HG02798 (cell line): ENCODE results near the gene ARHGAP22.
"Not testable (repeated sequence)": the region's sequence is repeated elsewhere in the genome, so short reads cannot be mapped to it uniquely, and the experiment has no call there.

ENCODE experiments used
- ATAC-seq: cut with Tn5 transposase; IDR thresholded peaks from one replicate; pipeline ENCODE4 v1.9.1; 2021; ENCODE audit warnings: mild to moderate bottlenecking; ENCODE audit not compliant: unreplicated experiment, poor library complexity

The ARHGAP22 gene

DNA sequence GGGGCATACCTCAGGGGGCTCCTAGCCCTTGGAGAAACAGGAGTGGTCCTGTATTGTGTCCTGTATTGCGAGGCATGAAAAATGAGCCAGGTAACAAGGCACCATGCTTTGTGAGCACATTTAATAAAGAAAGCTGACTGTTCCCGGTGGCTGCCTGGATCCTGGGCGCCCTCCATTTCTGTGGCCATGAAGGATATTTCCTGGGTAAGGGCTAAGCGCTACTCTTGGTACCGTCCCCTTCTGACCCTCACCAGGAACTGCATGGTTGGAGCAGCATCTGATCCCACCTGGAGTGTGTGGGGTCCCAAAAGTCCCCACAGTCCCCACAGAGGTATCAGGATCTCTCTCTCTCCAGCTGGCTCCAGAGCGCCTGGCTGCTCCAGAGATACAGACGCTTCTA, 158.9 kb downstream of the ARHGAP22 start:
- ATAC-seq: no peak

DNA sequence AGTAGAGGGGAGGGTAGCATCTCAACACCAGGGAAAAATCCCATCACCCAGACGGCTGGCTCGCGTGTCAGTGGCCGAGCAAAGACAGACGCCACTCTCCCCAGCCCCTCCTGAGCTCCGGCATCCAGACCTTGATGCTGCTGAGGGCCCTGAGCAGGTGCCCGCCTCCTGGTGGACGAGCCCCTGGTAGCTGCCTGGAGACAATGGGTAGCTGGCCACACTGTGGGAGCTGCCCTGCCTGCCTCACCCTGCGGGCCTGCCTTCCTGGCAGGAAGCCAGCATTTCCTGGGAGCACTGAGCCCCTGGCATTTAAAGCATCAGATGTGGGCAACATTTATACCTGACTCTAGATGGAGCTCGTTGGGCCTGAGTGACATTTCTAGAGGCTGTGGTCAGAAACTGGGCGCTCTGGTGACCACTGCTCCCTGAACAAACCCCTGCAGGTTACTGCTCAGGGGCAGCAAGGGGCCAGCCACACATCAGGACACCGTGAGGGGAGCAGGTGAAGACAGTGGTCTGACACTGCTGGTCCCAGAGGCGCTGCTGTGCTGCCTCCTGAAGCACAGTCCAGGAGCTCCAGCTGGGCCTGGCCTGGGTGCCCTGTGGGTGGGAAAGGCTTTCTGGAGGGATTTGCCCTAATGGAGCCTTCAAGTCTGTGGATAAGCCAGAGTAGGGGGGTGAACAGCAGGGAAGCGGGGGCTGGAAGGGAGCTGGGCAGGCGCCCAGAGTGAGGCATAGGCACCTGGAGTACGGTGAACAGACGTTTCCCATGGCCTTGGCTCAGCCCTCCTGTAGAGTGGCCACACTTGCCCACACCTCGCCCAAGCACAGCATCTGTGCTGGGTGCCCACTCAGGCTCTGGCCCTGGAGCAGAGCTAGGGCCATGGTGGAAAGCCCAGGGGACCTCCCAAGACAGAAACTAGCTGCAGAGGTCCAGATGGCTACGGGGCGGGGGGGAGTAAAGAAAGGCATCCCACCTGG, 159.7 kb downstream of the ARHGAP22 start:
- no peak for ATAC-seq

DNA sequence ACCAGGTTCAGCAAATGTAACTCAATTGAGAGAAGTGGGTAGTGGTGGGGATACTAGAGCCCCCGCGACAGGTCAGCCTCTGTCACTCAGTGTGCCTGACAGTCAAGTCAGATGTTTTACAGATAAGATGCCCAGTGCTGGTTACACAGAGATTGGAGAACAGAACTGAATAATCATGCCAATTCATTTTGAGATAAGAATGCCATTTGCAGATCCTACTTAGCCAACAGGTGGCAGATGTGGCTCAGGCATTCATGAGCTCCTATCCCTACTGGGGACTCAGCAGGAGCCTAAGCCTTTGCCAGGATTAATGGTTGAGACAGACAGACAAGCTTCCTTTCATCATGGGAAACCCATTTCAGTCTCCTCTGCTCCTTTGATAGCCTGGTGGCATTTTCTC, 160.6 kb downstream of the ARHGAP22 start:
- ATAC-seq: no peak

DNA sequence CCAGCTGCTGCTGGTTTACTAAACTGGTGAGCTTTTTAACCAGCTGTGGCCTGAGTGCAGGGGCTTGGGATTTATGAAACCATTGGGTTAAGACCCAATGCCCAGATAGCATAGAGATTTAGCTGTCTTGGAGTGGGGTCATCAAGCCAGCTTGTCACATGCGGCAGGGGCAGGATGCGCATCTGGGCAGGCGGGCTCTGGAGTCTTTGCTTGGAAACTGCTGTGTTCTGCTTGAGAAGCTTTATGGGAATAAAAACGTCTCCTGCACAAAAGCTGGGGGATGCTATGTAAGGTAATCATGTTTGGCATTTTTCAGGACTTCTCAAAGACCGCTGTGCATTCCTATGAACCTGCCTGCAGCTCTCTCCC, 162.1 kb downstream of the ARHGAP22 start:
- no peak for ATAC-seq

- no peak for ATAC-seq
Measured at GRCh38 chr10:48442090-48442808, 162.6 kb downstream of the ARHGAP22 start.

- no peak for ATAC-seq
Measured at GRCh38 chr10:48440771-48441170, 164.1 kb downstream of the ARHGAP22 start.

- no peak for ATAC-seq
Measured at GRCh38 chr10:48439581-48440041, 165.3 kb downstream of the ARHGAP22 start.

DNA sequence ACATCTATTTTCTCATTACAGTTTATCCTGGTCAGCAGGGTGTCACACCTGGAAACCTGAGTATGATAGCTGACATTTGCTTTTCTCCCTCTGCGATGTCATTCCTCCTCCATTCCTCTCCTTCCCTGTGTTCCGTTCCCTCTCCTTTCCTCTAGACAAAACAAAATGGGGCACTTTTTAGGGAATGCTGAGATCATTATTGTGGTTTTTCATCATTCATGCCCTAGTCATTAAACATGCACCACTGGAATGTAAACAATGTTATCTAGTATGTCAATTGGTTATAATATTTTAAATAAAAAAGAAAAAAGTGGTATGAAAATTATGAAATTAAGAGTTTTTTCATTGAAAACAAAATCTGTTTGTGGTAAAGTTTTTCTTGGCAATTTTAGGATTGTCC, 165.8 kb downstream of the ARHGAP22 start:
- no peak for ATAC-seq

- ATAC-seq: no peak
Measured at GRCh38 chr10:48437546-48437945, 167.3 kb downstream of the ARHGAP22 start.

GRCh38 chr10:48431871-48432270, 173.0 kb downstream of the ARHGAP22 start:
- ATAC-seq: no peak

GRCh38 chr10:48430402-48430993, 174.4 kb downstream of the ARHGAP22 start:
- no peak for ATAC-seq

DNA sequence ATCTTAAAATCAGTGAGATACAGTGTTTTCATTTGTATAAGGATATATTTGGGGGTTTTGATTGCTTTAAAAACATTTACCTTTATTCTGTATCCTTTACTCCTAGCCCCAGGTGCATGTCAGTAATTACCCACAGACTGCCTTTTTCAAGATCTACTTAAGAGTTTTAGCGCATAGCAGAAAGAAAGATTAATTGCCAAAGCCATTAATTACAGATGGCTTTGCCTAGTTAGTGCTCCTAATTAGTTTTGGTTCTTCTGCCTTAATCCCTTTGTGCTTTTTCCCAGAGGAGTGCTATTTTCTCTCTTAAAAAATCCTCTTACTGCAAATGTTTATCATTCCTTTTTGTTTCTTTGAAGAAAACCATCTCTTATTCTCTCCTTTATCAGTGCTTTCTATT, 175.6 kb downstream of the ARHGAP22 start:
- no peak for ATAC-seq

- ATAC-seq: no peak
Measured at GRCh38 chr10:48428896-48429295, 176.0 kb downstream of the ARHGAP22 start.

DNA sequence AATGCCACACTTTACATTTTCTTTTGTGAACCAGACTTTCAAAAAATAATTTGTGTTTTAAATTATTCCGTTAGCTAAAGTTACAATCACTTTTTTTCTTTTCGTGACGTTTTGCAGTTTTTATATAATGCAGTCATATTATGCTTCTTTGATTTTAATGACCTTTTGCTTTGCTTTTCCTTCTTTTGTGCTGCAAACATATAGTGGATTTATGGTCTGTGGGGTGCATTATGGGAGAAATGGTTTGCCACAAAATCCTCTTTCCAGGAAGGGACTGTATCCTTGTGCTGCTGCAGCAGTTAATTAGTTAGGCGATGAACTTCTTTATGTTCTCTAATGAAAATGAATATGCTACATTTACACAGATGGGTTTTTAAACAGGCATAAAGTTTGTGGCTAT, 181.0 kb downstream of the ARHGAP22 start:
- ATAC-seq: no peak

- not testable (repeated sequence) for ATAC-seq
Measured at GRCh38 chr10:48421862-48422261, 183.0 kb downstream of the ARHGAP22 start.

DNA sequence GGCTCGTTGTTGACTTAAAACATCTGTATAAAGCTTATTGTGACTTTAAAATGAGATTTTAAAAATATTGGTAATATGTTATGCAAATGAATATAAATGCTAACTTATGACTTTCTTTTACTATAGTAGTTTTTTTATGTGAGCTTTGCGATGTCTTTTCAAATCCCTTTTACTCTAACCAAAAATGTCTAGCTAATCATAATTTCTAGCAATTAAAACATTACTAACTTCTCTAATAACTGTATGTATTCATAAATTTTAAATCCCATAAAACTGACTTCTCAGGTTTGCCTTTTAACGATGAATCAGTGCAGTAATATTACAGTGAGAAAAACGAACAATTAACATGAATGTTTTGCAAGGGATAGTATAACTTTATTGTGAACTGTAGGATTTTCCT, 185.2 kb downstream of the ARHGAP22 start:
- no peak for ATAC-seq

DNA sequence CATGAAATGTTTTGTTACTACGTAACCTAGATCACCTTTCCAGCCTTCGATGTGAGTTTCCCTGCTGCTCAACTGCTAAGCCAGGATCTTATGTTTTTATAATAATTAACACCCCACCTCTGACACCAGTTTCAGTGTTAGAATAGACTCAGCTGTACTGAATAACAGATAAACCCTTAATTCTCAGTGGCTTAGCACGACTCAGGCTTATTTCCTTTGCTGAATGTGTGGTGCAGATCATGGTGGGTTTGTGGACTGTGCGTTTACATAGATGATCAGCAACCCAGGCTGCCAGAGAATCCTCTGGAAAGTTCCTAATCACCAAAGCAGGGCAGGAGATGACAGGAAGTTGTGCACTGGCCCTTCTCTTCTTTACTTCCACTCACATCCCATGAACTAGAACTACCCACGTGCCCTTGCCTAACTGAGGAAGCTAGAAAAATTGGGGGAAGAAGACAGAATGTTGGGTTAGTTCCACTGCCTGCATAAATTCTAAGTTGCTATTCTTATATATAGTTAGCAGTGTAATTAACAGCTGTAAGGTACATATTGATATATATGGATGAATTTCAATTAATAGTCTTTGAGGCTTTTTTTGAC, 186.6 kb downstream of the ARHGAP22 start:
- ATAC-seq: no peak

DNA sequence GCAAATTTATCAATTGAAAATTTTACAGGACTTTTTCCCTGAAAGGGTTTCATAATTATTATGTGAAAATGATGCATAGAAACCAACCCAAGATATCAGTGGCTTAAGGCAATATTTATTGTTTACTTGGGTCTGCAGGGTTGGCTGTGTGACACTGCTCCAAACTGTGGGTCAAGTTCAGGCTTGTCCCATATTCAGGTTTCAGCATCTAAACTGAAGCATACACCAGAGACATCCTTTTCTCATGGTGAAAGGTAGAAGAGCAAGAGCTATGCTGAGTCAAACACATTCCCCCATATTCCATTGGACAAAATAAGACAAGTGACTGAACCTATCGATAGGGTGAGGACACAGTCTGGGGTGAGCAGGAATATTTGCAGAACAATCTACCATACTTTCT, 187.5 kb downstream of the ARHGAP22 start:
- peak; percentile 44 for ATAC-seq

DNA sequence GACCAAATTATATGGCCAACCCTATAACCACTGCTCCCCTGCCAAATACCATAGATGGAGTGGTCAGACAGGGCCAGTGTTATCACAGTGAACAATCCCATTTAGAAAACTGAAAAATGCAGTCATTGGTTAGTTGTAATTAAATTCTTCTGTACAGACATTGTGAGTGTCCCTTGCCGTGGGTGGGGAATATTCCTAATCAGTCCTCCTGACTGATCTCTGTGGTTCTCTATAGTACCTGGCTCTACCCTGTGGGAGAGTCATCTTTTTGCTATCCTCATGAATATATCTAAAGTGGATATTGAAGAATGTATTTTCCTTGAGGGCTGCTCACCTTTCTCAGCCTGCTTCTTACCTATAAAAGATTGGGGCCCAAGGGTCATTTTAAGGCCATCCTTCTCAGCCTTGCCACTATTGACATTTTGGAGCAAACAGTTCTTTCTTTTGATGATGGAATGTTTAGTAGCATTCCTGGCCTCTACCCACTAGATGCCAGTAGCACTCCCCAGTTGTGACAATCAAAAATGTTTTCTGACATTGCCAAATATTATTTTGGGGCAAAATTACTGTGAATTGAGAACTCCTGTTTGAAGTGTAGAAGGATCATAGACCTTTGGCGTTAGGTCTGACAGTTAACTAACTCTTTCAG, 188.2 kb downstream of the ARHGAP22 start:
- no peak for ATAC-seq

DNA sequence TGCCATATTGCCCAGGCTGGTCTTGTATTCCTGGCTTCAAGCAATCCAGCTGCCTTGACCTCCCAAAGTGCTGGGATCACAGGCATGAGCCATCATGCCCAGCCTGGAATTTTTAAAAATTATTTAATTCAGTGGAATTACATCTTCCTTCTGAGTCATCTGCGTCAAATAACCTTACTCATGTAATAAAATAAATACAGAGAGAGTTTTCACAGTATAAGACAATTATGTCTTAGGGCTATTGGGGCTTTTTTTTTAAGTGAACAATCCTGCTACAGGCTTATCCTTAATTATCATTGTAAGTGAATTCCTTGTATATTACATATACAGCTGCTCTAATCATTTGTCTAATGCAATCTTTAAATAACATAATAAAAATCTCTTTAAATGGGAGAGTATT, 190.1 kb downstream of the ARHGAP22 start:
- ATAC-seq: no peak
